NCI-H446 treated with DMSO at 0.1 percent for 48 hours (cell line): ENCODE measurements around the gene PPP1R9A.

Experiments used
- DNase-seq: peaks from one replicate; lab custom pipeline; 2025; lab: John Stamatoyannopoulos, UW

Gene PPP1R9A

DNA sequence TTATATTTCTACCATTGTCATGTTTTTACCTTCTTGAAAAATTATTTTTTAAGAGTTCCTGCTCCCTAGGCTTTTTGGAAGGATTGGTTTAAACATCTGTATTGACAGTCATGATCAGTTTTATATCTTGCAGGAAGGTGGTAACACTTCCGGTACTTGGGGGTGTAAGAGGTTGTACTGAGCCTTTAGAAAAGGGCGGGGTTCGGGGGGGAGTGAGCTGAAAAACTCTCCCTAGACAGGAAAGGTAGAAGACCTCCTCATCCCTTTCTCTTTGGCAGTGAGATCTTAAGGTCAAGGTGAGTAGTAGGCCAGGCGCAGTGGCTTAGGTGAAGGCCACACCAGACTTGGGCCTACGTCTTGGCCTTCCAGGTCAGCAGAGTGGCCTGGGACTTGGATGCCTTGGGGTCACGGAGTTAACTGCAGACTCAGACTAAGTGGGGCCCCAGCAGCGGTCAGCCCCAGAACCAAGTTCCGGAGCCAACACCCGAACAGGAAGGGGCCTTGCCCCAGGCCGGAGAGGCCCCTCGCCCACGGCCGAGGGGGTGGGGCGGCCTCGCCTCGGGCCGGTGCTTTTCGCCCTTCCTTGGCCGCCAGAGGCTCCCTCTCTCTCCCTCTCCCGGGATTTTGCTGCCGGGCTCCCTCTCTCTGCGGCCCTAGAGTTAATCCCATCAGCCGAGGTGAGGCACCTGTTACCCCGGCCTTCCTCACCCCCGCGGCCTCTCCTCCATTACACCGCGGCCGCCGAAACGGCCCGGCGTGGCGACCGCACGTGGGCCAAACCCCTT is at the start of gene PPP1R9A:
Gene PPP1R9A, plus strand, starts transcription at position 569 of the 785 bp plus-strand sequence. CDS start 2,520 bp downstream, outside the sequence.
- no peak for DNase-seq

DNA sequence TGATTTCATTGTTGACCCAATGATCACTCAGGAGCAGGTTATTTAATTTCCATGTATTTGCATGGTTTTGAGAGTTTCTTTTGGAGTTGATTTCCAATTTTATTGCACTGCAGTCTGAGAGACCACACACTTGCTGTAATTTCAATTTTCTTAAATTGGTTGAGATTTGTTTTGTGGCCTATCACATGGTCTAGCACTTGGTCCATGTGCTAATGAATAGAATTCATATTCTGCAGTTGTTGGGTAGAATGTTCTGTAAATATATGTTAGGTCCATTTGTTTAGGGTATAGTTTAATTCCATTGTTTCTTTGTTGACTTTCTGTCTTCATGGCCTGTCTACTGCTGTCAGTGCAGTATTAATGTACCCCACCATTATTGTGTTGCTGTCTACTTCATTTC is 36.3 kb upstream of the PPP1R9A start:
- DNase-seq, result no peak

DNA sequence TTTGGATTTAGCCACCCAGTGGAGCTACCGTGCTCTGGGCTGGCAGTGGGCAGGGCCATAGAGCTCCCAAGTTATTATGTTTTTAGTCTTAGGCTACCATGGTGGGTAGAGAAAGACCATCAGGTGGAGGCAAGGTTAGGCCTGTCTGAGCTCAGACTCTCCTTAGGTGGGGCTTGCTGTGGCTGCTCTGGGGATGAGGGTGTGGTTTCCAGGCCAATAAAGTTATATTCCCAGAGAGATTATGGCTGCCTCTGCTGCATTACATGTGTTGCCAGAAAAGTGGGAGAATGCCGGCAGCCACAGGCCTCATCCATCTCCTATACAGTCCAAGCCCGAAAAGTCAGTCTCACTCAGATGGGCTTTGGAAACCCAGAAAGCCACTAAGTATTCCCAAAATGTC is 34.2 kb upstream of the PPP1R9A start:
- DNase-seq, result no peak

DNA sequence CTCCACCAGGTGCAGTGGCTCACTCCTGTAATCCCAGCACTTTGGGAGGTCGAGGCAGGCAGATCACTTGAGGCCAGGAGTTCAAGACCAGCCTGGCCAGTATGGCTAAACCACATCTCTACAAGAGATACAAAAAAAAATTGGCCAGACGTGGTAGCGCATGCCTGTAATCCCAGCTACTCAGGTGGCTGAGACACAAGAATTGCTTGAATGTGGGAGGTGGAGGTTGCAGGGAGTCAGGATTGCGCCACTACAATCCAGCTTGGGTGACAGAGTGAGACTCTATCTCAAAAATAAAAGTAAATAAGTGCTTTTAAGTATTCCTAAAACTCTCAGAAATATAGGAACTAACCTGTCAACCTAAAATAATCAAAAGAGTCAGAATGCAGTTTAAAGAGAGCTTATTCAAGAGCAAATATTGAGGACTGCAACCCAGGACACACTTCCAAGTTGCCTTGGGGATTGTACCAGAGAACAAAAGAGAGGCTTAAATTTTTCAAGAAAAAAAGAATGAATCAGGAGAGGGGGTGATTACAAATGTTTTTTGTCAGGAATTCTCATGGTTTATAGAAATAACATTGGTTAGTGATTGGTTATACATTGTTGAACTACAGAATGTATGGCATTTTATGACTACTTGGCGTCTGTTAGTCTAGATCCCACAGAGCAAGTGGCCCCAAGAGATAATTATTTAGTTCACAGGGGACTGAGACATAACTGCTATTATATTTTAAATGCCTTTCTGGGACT is 33.2 kb upstream of the PPP1R9A start:
- DNase-seq, result no peak

DNA sequence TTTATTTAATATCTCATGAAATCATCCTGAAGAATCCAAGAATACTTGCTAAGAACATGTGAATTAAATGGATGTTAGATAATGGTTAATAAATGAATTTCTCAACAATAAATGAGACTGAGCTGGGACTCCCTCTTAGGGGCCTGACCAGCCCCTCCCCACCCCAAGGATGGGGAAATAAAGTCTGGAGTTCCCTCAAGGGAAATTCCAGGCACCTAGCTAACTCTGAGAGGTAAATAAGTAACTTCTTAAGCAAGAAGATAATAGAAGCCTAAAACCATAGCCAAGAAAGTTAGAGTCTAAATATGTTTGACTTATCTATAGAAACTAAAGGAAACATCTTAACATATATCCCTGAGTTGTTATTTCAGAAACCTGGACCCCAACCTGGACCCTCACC is 32.2 kb upstream of the PPP1R9A start:
- no peak for DNase-seq

DNA sequence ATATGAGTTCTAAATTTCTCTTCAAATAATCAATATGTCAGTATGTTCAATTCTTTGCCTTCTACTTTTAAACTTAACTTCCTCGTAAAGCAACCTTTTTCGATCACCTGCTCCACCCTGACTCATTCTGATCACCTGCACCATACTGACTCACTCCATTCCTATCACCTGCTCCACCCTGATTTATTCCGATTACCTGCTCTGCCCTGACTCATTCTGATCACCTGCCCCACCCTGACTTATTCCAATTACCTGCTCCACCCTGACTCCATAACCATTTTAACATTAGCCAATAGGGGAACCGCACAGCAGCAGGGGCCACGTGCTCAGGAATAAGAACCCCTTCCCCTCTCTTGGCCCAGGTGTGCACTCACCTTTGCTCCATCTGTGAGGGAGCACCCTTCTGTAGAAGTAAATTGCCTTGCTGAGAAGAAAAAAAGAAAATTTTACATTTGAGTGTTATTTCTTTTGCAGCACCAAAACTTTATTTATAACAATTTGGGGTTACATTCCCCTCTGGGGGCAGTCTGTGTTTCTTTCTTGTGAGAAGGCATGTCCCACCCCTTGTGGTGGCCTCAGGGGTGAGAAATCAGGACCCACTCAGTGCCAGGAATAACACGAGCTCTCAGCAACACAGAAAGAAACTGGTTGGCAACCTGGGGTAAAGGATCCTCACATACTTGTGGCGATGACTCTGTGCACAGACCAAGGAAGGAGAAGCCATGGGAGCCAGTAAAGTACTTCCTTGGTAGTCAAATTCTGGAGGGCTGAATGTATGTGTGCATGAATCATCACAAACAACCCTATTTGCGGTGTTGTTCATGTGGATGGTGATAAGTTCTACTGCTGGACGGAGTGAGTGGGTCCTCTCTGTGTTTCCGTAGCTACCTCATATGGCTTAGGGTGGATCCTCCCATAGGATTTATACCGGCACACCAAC is 29.4 kb upstream of the PPP1R9A start:
- no peak for DNase-seq

DNA sequence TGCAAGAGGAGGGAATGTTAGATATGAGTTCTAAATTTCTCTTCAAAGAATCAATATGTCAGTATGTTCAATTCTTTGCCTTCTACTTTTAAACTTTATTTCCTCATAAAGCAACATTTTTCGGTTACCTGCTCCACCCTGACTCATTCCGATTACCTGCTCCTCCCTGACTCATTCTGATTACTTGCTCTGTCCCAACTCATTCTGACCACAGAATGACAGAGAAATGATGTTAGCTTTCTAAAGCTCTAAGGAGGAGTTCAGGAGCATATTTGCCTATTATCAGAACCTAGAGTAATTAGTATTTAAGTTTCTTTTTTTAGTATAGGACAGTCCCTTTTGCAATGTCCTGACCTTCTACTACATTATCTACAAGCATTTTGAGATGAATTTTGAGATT is 24.5 kb upstream of the PPP1R9A start:
- no peak for DNase-seq

DNA sequence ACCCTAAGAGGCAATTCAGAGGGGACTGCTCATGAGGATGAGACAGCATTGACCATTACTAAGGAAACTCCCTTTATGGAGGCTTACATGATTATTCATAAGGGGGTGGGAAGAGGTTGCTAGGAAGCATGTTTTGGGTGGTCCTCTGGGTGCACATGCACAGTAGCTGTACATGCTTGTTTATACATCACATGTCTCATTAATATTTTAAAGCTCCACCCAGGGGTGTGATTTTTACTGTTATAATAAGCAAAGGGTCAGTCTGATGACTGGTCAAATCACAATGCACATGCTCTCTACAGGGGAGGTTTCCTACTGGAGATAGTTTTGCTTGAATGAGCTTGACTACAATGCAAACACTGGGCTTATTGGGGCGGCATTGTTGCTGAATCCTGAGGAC is 23.8 kb upstream of the PPP1R9A start:
- no peak for DNase-seq

DNA sequence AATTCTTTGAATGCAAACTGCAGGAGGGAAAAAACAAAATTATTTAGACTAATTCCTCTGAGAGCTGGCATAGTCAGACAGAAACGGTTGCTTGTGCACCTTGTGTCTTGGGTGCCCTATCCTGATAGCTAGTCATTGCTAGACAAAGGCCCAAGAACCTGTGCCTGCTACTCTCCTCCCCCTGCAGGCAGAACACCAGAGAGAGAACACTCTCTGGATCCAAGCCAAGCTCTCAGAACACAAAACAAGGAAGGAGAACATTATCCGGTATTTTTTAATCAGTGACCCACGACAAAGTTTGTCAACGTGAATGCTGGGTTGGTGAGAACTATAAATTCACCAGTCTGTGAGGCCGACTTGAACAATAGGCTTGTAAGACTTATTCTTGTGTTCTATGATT is 18.8 kb upstream of the PPP1R9A start:
- DNase-seq, result no peak

DNA sequence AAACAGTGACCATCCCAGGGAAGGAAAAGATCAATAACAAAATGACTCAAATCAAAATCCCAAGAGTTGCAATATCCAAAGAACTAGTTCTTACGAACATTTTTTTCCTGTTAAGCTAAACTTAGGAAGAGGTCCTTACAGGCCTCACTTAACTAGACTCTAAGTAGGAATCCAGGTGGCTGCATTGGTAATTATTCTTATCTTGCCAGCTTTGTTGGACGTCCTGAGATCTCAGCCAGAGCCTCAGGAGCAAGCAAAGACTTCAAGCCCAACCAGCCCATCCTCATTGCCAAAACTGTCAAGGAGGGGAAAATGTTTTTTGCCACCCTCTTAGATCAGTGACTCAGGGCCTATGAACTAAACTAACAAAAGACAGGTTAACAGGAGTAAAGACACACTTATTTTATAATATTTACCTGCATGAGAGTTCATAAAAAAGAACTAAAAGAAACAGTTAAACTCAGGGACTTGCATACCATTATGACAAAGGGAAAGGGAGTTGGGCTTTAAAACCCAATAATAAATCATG is 18.3 kb upstream of the PPP1R9A start:
- no peak for DNase-seq

DNA sequence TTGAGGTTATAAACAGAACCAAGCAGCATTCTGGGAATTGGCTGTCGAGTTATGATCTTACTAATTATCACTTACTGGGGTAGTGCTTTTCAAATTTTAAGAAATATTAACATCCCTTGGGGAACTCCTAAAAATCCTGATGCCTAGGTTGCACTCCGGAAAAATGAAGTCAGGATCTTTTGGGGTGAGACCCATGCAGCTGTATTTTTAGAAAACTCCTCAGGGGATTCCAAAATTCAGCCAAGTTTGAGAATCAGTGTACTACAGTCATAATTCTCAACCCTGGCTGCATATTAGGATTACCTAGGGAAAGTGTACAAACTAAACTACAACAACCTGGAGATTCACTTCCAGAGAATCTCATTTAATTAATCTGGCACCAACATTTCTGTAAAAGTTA is 17.2 kb upstream of the PPP1R9A start:
- DNase-seq, result no peak

DNA sequence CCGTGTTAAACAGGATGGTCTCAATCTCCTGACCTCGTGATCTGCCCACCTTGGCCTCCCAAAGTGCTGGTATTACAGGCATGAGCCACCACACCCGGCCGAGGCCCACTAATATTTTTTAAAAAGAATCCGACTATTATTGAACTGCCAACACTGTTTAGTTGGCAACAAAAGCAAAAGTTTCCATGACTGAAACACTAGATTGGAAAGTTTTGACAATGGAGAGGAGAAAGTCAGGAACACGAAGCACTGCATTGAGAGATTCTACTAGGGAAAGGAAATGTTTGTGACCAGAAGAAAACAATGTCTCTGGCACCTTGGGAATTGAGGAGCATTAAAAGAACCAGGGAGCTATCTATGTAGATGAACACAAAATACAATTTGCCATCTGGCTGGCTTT is 13.7 kb upstream of the PPP1R9A start:
- no peak for DNase-seq

DNA sequence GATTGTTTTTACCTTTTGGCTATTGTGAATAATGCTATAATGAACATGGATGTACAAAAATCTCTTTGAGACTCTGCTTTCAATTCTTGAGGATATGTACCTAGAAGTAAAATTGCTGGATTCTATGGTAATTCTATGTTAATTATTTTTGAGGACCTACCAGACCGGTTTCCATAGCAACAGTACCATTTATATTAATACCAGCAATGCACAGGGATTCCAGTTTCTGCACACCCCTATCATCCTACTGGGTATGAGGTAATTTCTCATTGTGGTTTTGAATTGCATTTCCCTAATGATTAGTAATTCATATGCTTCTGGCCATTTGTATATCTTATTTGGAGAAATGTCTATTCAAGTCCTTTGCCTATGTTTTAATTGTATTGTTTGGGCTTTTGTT is 9.9 kb upstream of the PPP1R9A start:
- DNase-seq, result no peak

DNA sequence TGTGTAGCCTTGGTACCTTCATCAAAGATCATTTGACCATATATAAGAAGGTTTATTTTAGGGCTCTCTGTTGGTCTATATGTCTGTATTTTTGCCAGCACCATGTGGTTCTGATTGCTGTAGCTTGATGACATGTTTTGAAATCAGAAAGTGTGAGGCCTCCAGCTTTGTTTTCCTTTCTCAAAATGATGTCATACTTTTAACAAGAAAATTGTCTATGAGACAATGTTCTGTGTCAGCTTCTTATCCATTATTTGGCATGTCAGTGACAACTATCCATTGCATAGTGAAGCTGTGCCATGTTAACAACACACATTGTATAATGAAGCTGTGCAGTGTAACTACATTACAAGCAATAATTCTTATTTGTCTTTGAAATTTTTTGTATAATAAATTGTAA is 9.1 kb upstream of the PPP1R9A start:
- no peak for DNase-seq

DNA sequence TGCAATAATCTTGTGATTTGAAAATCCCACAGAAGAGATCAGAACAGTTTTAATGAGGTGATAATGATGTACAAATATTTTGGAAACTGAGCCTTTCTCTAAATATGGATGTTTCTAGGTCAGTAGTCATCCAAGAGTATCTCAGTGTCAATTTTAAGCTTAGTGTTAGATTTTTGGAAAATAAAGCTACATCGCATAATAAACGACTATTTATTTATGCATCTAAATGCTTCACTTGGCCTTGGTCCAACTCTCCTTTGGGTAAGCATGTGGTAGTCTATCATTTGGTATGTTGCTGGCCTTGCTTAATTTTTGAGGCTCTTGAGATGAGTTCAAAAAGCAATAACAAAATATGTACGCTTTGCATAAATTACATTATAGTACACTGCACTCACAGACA is 5.4 kb upstream of the PPP1R9A start:
- DNase-seq, result no peak

DNA sequence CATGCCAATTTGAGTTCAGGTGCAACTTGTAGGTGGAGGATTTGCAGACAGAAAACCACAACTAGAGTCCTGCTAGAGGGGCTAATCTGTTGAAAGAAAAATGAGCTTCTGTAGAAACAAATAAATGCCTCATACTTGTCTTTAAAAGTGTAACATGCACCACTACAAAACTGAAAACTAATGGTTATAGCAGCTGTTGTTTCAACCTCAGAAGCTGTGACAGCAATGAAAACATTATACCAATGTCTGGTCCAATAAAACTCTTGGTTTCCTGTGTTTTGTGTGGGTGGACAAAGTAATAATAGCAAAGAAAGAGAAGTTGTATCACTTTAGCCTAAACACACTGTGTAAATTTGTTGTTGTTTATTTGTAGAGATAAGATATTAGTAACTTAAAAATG is 3.4 kb upstream of the PPP1R9A start:
- DNase-seq, result no peak

DNA sequence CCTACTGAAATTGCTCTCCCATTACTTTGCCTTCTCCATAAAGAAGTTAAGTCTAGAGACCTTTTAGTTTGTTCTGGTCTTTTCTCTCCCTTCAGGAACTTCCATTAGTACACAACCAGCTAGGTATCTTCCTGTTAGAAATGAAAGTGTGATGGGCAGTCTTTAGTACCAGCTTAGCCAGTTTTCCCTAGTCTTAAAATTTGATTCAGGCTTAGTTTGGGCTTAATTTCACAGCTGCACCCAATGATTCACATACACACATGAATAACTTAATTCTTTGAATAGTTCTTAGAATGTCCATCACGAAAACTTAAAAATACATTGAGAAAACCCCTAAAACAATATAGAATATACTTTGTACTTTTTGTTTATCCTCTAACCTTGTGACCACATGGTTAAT is 2.4 kb upstream of the PPP1R9A start:
- no peak for DNase-seq

DNA sequence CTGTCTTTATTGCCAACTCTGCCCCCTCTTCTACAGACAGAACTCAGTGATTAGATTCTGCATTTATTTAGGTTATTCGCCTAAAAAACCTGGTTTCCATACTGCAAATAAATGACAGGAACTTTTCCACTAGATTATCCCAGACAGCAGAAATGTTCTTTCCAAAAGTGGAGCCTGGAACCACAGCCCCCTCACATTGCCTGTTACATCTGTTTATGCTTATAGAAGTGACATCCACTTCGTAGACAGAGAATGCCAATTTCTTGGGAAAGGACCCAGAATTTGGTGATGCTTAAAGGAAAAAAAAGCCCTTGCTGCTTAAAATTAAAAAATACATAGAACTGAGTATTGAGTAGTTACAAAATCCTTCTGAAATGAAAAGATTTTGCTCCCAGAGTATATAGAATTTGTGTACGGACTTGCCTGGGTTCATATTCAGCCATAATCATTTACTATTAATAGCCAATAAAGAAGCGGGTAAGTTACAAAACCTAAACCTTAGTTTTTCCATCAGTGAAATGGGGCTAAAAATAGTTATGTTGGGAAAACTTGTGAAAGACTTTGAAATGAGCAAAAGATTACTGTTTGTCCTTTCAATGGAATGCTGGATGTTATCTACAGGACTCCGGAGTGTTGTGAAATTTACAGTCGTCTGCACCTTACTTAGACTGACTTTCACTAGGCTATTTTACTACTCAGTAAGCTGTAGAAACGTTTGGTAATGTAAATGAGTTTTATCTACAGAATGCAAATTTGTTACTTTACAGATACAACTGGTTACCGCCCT is 1.1 kb upstream of the PPP1R9A start:
- DNase-seq, result no peak

DNA sequence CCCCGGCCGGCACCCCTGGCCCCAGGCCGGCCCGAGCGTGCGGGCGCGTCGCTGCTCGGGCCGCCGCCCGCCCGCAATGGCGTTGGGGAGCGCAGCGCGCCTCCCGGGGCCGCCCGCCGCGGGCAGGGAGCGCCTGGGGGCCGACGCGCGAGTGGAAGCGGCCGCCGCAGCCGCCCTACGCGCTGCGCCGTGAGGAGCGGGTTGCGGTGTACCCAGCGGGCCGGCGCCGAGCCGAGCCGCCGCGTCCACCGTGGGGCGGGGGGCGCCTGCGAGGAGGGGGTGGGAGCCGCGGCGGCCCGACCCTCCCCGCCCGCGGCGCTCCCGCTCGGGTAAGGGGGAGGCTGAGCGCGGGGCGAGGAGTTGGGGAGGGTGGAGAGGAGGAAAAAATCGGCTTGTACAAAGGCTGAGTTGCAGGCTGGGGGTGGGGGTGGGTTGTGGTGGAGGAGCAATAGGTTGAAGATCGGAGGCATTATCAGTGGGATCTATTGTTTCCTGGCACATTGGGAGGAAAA is 473 bp downstream of the PPP1R9A start:
- no peak for DNase-seq

DNA sequence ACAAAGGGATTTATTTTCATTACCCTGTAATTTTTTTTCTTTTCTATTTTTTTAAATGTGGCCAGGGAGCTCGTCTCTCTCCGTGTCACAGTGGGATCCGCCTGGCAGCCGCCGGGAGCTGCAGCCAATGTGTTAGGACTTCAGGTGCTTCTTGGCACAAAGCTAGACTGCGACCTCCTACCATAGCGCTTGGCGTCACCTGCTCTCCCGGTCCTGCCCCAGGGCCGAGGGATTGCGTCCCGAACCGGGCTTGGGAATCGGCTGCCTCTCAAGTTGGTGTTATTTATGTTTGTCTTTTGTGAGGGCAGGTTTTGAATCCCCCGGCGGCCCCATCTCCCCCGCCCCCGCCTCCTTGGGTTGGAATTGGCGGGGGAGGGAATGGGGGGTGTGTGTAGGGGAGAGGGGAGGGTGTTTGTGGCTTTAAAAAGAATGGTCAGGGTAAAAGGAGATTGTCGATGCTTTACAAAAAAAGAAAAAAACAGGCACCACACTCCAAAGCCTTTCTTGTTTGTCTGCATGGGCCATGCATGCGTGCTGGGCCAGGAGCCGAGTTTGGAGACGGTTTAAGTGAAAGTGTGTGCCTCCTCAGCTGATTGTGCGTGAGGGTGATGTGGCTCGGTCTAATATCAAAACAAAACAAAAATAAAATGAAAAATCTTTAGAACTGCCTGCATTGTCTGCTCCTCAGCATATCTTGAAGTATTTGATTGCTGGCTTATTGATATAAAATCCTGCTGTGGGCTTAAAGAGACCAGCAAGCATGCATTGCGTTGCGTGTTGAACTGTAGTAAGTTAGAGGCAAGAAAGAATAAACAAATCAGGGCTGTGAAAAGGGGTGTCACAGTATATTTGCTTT is 1.2 kb downstream of the PPP1R9A start:
- DNase-seq, result no peak

DNA sequence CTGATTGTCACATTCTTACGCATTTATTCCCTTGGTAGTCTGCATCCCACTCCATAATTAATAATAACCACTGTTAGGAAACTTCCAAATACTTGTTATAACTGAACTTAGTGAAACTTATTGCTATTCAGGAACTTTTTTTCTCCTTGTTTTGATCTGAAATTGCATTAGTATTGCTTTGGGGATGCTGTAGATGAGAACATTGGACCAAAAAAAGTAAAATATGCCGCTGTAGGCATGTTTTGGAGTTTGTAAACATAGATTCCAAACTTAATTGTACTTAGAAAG is 1.7 kb downstream of the PPP1R9A start:
- no peak for DNase-seq
